COLO668 (cell line): Measurements from ENCODE around the gene B4GALT5.
A peak's percentile ranks its signal among the peaks of the same experiment; 100 is the strongest.
"Not testable (repeated sequence)": the region's sequence is repeated elsewhere in the genome, so short reads cannot be mapped to it uniquely, and the experiment has no call there.

Source experiments
- DNase-seq: peaks from one replicate; lab custom pipeline; 2025; ENCODE audit not compliant: unreplicated experiment; lab: John Stamatoyannopoulos, UW

The B4GALT5 gene

GRCh38 chr20:49713753-49714712 lies at the start of gene B4GALT5:
B4GALT5 (minus strand) TSS chr20:49713878; CDS start chr20:49713690, 188 bp downstream.
- peak; percentile 91 for DNase-seq

GRCh38 chr20:49762940-49763766 lies 49.5 kb upstream of the B4GALT5 start:
- DNase-seq: no peak

GRCh38 chr20:49761888-49762287 lies 48.2 kb upstream of the B4GALT5 start:
- DNase-seq: not testable (repeated sequence)

GRCh38 chr20:49759266-49759950 lies 45.7 kb upstream of the B4GALT5 start:
- no peak for DNase-seq

GRCh38 chr20:49758781-49759180 lies 45.1 kb upstream of the B4GALT5 start:
- no peak for DNase-seq

GRCh38 chr20:49757597-49757996 lies 43.9 kb upstream of the B4GALT5 start:
- DNase-seq: no peak

GRCh38 chr20:49756241-49756640 lies 42.6 kb upstream of the B4GALT5 start:
- DNase-seq: no peak

- no peak for DNase-seq
Measured at GRCh38 chr20:49754596-49754995, 40.9 kb upstream of the B4GALT5 start.

- DNase-seq: no peak
Measured at GRCh38 chr20:49753133-49753532, 39.5 kb upstream of the B4GALT5 start.

- DNase-seq: no peak
Measured at GRCh38 chr20:49752201-49752903, 38.7 kb upstream of the B4GALT5 start.

- DNase-seq: no peak
Measured at GRCh38 chr20:49751397-49751736, 37.7 kb upstream of the B4GALT5 start.

GRCh38 chr20:49750611-49751396 lies 37.1 kb upstream of the B4GALT5 start:
- no peak for DNase-seq

- no peak for DNase-seq
Measured at GRCh38 chr20:49749625-49750024, 35.9 kb upstream of the B4GALT5 start.

- DNase-seq: no peak
Measured at GRCh38 chr20:49748525-49748838, 34.8 kb upstream of the B4GALT5 start.

GRCh38 chr20:49747707-49748524 lies 34.2 kb upstream of the B4GALT5 start:
- no peak for DNase-seq

GRCh38 chr20:49742948-49743347 lies 29.3 kb upstream of the B4GALT5 start:
- DNase-seq: no peak

GRCh38 chr20:49741977-49742376 lies 28.3 kb upstream of the B4GALT5 start:
- DNase-seq: no peak

- DNase-seq: no peak
Measured at GRCh38 chr20:49740807-49741206, 27.1 kb upstream of the B4GALT5 start.

- no peak for DNase-seq
Measured at GRCh38 chr20:49739042-49739441, 25.4 kb upstream of the B4GALT5 start.
